AG09309 (cell line): ENCODE results near the gene TEX10.

Experiments
- DNase-seq: peaks from one replicate; pipeline ENCODE4 v3.0.0-alpha.2; 2010; ENCODE audit warnings: low read depth
- H3K4me3 ChIP-seq: 2 replicates; pipeline ENCODE4 v1.5.1; 2011; ENCODE audit warnings: mild to moderate bottlenecking, low read depth, low read length, moderate library complexity; ENCODE audit not compliant: control insufficient read depth
- CTCF ChIP-seq: IDR thresholded peaks from 2 replicates; pipeline ENCODE4 v1.5.1; 2011; ENCODE audit warnings: mild to moderate bottlenecking, low read depth, low read length, inconsistent platforms; ENCODE audit not compliant: insufficient read depth, control insufficient read depth; ENCODE audit errors: missing control alignments

The TEX10 gene

DNA sequence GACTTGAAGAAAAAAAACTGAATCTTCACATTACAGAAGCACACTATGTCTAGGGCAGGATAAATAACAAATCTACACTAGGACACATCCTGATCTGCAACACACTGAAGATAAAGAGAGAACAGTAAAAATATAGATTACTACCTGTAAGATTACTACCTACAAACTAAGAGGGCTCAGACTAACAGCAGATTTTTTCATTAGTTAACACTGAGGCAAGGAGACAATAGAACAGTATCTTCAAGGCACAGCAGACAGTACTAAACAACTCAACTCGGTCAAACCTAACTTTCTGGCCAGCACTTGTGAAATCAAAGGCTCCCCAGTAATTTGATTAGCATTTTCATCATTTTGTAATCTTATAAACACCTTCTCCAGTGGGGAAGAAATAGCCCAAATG is 46.5 kb downstream of the TEX10 start:
- no peak overlapping the region for H3K4me3 ChIP-seq
- DNase-seq, result no peak
- TF ChIP-seq CTCF, result no peak

GRCh38 chr9:100303747-100304146 is 49.0 kb downstream of the TEX10 start:
- no peak for DNase-seq
- H3K4me3 ChIP-seq, result no peak overlapping the region
- no peak for TF ChIP-seq CTCF

GRCh38 chr9:100298378-100298777 is 54.4 kb downstream of the TEX10 start:
- TF ChIP-seq CTCF, result no peak
- DNase-seq, result no peak
- H3K4me3 ChIP-seq, result no peak overlapping the region

- DNase-seq, result no peak
- TF ChIP-seq CTCF, result no peak
- H3K4me3 ChIP-seq, result no peak overlapping the region
These were observed 56.3 kb downstream of the TEX10 start for GRCh38 chr9:100296407-100296806.

DNA sequence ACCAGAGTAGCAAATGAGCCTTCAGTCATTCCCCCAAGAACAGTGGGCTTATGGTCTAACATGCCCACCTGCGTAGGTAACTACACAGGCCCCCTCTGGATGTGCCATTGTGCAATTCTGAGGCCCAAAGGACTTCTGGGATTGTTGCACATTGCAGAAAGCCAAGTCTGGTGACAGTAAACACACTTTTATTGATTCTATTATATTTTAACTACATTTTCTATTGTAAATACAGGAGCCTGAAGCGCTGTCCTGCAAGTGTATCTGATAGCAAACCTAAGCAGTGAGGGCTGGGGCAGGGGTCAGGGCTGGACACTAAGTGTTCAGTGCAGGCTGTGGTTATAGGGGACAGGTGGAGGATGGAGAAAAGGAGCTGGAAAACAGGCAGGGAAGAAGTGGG is 57.5 kb downstream of the TEX10 start:
- H3K4me3 ChIP-seq, result no peak overlapping the region
- no peak for TF ChIP-seq CTCF
- DNase-seq, result no peak

GRCh38 chr9:100294806-100295205 is 57.9 kb downstream of the TEX10 start:
- no peak for TF ChIP-seq CTCF
- no peak overlapping the region for H3K4me3 ChIP-seq
- no peak for DNase-seq

GRCh38 chr9:100294341-100294740 is 58.4 kb downstream of the TEX10 start:
- no peak overlapping the region for H3K4me3 ChIP-seq
- TF ChIP-seq CTCF, result no peak
- no peak for DNase-seq
